CD4-positive, CD25-positive, alpha-beta regulatory T cell (primary cell): ENCODE data around the gene ABL2. TPM values are rescaled to one million over a fixed set of nuclear protein-coding genes. Genes with fewer than 3 reads are reported as not detected.
"Not testable (repeated sequence)": the region's sequence is repeated elsewhere in the genome, so short reads cannot be mapped to it uniquely, and the experiment has no call there.

Source experiments
- ATAC-seq, 2 donors: fragments of 150-1000 bp; cut with Tn5 transposase; one replicate each; pipeline ENCODE4 v1.10.0; 2021; ENCODE audit warnings: low read depth in 2 of 2, moderate number of reproducible peaks in 2 of 2, moderate library complexity in 1 of 2
- DNase-seq, 3 donors: peaks; one replicate each; pipeline versions ENCODE4 v3.0.0 to v3.0.0-alpha.2; 2012 to 2022; ENCODE audit warnings: mixed read lengths in 1 of 3
- H3K27ac ChIP-seq: one replicate; pipeline ENCODE4 v1.7.0; 2013; ENCODE audit warnings: mild to moderate bottlenecking, low read length; ENCODE audit not compliant: insufficient read depth, poor library complexity, severe bottlenecking
- H3K27me3 ChIP-seq: one replicate; pipeline ENCODE4 v1.7.0; 2013; ENCODE audit warnings: low read length; ENCODE audit not compliant: control insufficient read depth, insufficient read depth
- H3K36me3 ChIP-seq: one replicate; pipeline ENCODE4 v1.7.0; 2013; ENCODE audit warnings: mild to moderate bottlenecking, low read length, moderate library complexity; ENCODE audit not compliant: control insufficient read depth, insufficient read depth
- H3K4me1 ChIP-seq: 2 replicates; pipeline ENCODE4 v1.7.0; 2013; ENCODE audit warnings: mild to moderate bottlenecking, low read length; ENCODE audit not compliant: insufficient read depth, control insufficient read depth, poor library complexity, severe bottlenecking
- H3K4me3 ChIP-seq: one replicate; pipeline ENCODE4 v1.7.0; 2013; ENCODE audit warnings: low read depth, mild to moderate bottlenecking, low read length, moderate library complexity
- H3K9me3 ChIP-seq, 2 experiments: 1 replicate in 1 of 2; 2 replicates in 1 of 2; pipeline ENCODE4 v1.7.0; 2013; ENCODE audit warnings: low read length in 2 of 2, mild to moderate bottlenecking in 1 of 2, moderate library complexity in 1 of 2; ENCODE audit not compliant: control insufficient read depth in 2 of 2
- H3K27ac Mint-ChIP-seq, 3 donors: one replicate each; pipeline ENCODE4 v1.8.0; 2020 to 2022; ENCODE audit warnings: mild to moderate bottlenecking in 3 of 3, mixed read lengths in 3 of 3, moderate library complexity in 2 of 3
- H3K27me3 Mint-ChIP-seq: one replicate; pipeline ENCODE4 v1.8.0; 2022; ENCODE audit warnings: mild to moderate bottlenecking, mixed read lengths
- H3K36me3 Mint-ChIP-seq: one replicate; pipeline ENCODE4 v1.8.0; 2020; ENCODE audit warnings: mixed read lengths
- H3K4me1 Mint-ChIP-seq, 4 donors: one replicate each; pipeline ENCODE4 v1.8.0; 2020 to 2022; ENCODE audit warnings: mixed read lengths in 4 of 4, mild to moderate bottlenecking in 1 of 4
- H3K4me3 Mint-ChIP-seq, 4 donors: one replicate each; pipeline ENCODE4 v1.8.0; 2020 to 2022; ENCODE audit warnings: mild to moderate bottlenecking in 4 of 4, mixed read lengths in 4 of 4, moderate library complexity in 3 of 4
- H3K9me3 Mint-ChIP-seq, 7 donors: one replicate each; pipeline ENCODE4 v1.8.0; 2020 to 2022; ENCODE audit warnings: mixed read lengths in 7 of 7, mild to moderate bottlenecking in 3 of 7, moderate library complexity in 2 of 7
- polyA plus RNA-seq, 4 donors: library from polyadenylated mRNA; unstranded; fragments of 300-500 nt; fragmentation: Illumina TruSeq; gene quantifications; one replicate each; pipeline ENCODE4 v1.2.3, GENCODE V29; 2021
- total RNA-seq: library from RNA; stranded (reverse); gene quantifications from one replicate; pipeline ENCODE4 v1.2.3, GENCODE V29; 2022

ABL2 gene
- total and polyA plus RNA-seq, 5 donors from 2014 or later, result 0.56 to 16.4 (median 1.1) TPM

- H3K9me3 Mint-ChIP-seq, result no peaks in the 10 kb centered on the region
- Histone ChIP-seq H3K9me3 (no peaks in the 10 kb centered on the region), H3K27ac (no peak overlapping the region), H3K4me1 (peaks cover 20% of the 10 kb centered on the region), H3K4me3 (no peak overlapping the region), H3K27me3 (no peaks in the 10 kb centered on the region), H3K36me3 (no peaks in the 10 kb centered on the region)
- H3K27ac Mint-ChIP-seq, result no peak overlapping the region
- H3K4me1 Mint-ChIP-seq, result peaks cover 16 to 30% (median 20%) of the 10 kb centered on the region in 4 donors
- peaks cover 5% of the 10 kb centered on the region for H3K36me3 Mint-ChIP-seq
- no peak for DNase-seq
- no peaks in the 10 kb centered on the region for H3K27me3 Mint-ChIP-seq
- H3K4me3 Mint-ChIP-seq, result peak overlapping the region in 1 of 4 donors; percentile 93
- ATAC-seq, result no peak
These were observed 2.4 kb upstream of the ABL2 start for GRCh38 chr1:179231923-179232322.

- Mint-ChIP-seq H3K27ac (peak overlapping the region in 1 of 3 donors; percentile 86), H3K4me1 (peaks cover 22 to 39% (median 26%) of the 10 kb centered on the region in 4 donors), H3K9me3 (no peaks in the 10 kb centered on the region), H3K27me3 (no peaks in the 10 kb centered on the region), H3K36me3 (peaks cover 5% of the 10 kb centered on the region), H3K4me3 (peak overlapping the region; percentile 93 to 97 (median 96))
- H3K4me3 ChIP-seq, result no peak overlapping the region
- no peaks in the 10 kb centered on the region for H3K9me3 ChIP-seq
- DNase-seq (no peak), ATAC-seq (no peak)
- H3K27me3 ChIP-seq, result no peaks in the 10 kb centered on the region
- H3K36me3 ChIP-seq, result no peaks in the 10 kb centered on the region
- H3K27ac ChIP-seq, result no peak overlapping the region
- peaks cover 20% of the 10 kb centered on the region for H3K4me1 ChIP-seq
These were observed 1.2 kb upstream of the ABL2 start for GRCh38 chr1:179230721-179231120.

DNA sequence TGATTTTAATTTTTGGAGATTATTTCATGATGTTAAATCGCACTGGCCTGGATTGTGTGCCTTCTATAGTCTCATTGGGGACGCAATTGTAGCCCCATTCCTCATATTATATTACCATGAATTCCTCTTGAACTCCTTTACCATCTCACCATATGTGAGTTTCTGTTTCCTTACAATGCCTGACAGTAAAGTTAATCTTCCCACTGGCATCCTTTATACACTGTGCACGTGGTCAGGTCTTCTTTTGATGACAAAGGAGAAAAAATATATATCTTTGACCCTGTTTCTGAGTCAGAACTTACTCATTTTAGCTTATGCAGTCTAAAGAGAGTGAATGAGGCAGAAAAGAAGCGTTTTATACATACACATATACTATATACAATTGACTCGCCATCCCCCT, 774 bp upstream of the ABL2 start:
- H3K36me3 ChIP-seq, result no peaks in the 10 kb centered on the region
- H3K9me3 ChIP-seq, result no peaks in the 10 kb centered on the region
- peaks cover 20% of the 10 kb centered on the region for H3K4me1 ChIP-seq
- Mint-ChIP-seq H3K4me1 (peaks cover 22 to 43% (median 27%) of the 10 kb centered on the region in 4 donors), H3K4me3 (peak overlapping the region; percentile 93 to 97 (median 96)), H3K27me3 (no peaks in the 10 kb centered on the region), H3K27ac (peak overlapping the region; percentile 0 to 93 (median 86)), H3K36me3 (peaks cover 5% of the 10 kb centered on the region), H3K9me3 (no peaks in the 10 kb centered on the region)
- no peaks in the 10 kb centered on the region for H3K27me3 ChIP-seq
- peak overlapping the region; percentile 57 for H3K27ac ChIP-seq
- no peak for DNase-seq
- no peak for ATAC-seq
- peak overlapping the region; percentile 32 for H3K4me3 ChIP-seq

- ATAC-seq (peak in 1 of 2 donors; percentile 4), DNase-seq (peak; percentile 1 to 15 (median 4))
- Histone ChIP-seq H3K4me3 (peak overlapping the region; percentile 90), H3K27me3 (no peaks in the 10 kb centered on the region), H3K9me3 (no peaks in the 10 kb centered on the region), H3K4me1 (peaks cover 20% of the 10 kb centered on the region), H3K36me3 (no peaks in the 10 kb centered on the region), H3K27ac (no peak overlapping the region)
- Mint-ChIP-seq H3K4me3 (peak overlapping the region; percentile 90 to 95 (median 94)), H3K36me3 (peaks cover 5% of the 10 kb centered on the region), H3K4me1 (peaks cover 22 to 43% (median 28%) of the 10 kb centered on the region in 4 donors), H3K27ac (peak overlapping the region; percentile 77 to 85 (median 83)), H3K27me3 (no peaks in the 10 kb centered on the region), H3K9me3 (no peaks in the 10 kb centered on the region)
These were observed 679 bp downstream of the ABL2 start for GRCh38 chr1:179228783-179229213.

- Histone ChIP-seq H3K9me3 (no peaks in the 10 kb centered on the region), H3K27me3 (no peaks in the 10 kb centered on the region), H3K4me3 (no peak overlapping the region), H3K4me1 (peaks cover 20% of the 10 kb centered on the region), H3K27ac (no peak overlapping the region), H3K36me3 (no peaks in the 10 kb centered on the region)
- DNase-seq (no peak), ATAC-seq (no peak)
- Mint-ChIP-seq H3K4me3 (peak overlapping the region; percentile 8 to 94 (median 70)), H3K9me3 (no peaks in the 10 kb centered on the region), H3K4me1 (peaks cover 22 to 46% (median 29%) of the 10 kb centered on the region in 4 donors), H3K36me3 (peaks cover 8% of the 10 kb centered on the region), H3K27me3 (no peaks in the 10 kb centered on the region), H3K27ac (peak overlapping the region in 2 of 3 donors; percentile 1 to 6)
These were observed 2.7 kb downstream of the ABL2 start for GRCh38 chr1:179226738-179227137.

GRCh38 chr1:179224466-179224865, 5.0 kb downstream of the ABL2 start:
- Mint-ChIP-seq H3K36me3 (peaks cover 20% of the 10 kb centered on the region), H3K4me1 (peaks cover 17 to 45% (median 27%) of the 10 kb centered on the region in 4 donors)
- not testable (repeated sequence) for H3K27ac Mint-ChIP-seq, H3K27me3 ChIP-seq, DNase-seq, H3K9me3 ChIP-seq, H3K27ac ChIP-seq, H3K4me3 ChIP-seq, H3K9me3 Mint-ChIP-seq, H3K4me3 Mint-ChIP-seq, ATAC-seq, H3K27me3 Mint-ChIP-seq, H3K36me3 ChIP-seq
- peaks cover 10% of the 10 kb centered on the region for H3K4me1 ChIP-seq

DNA sequence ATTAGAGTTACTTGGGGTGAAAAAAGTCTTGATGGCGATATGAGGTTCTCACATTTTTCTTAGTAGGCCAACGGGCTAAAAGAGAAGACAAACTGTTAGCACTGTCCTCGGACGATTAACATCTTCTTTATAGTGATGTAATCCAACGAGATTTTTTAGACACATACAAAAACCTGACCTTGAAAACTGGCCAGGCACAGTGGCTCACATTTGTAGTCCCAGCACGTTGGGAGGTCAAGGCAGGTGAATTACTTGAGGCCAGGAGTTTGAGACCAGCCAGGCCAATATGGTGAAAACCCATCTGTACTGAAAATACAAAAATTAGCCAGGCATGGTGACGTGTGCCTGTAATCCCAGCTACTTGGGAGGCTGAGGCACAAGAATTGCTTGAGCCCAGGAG, 8.4 kb downstream of the ABL2 start:
- ATAC-seq, DNase-seq, H3K4me3 ChIP-seq, H3K4me1 ChIP-seq, H3K27me3 ChIP-seq, H3K9me3 Mint-ChIP-seq, H3K27ac ChIP-seq, H3K27ac Mint-ChIP-seq, H3K9me3 ChIP-seq, H3K4me3 Mint-ChIP-seq, H3K27me3 Mint-ChIP-seq, H3K36me3 ChIP-seq: not testable (repeated sequence)
- Mint-ChIP-seq H3K4me1 (peaks cover 6 to 30% (median 14%) of the 10 kb centered on the region in 4 donors), H3K36me3 (peaks cover 30% of the 10 kb centered on the region)

GRCh38 chr1:179217943-179218507, 11.5 kb downstream of the ABL2 start:
- no peak for ATAC-seq
- Mint-ChIP-seq H3K27ac (peak overlapping the region in 2 of 3 donors; percentile 43 to 78), H3K9me3 (no peaks in the 10 kb centered on the region), H3K4me3 (no peak overlapping the region), H3K36me3 (peaks cover 30% of the 10 kb centered on the region), H3K4me1 (peaks cover 6 to 33% (median 19%) of the 10 kb centered on the region in 4 donors), H3K27me3 (no peaks in the 10 kb centered on the region)
- no peaks in the 10 kb centered on the region for H3K27me3 ChIP-seq
- H3K4me3 ChIP-seq, result no peak overlapping the region
- H3K4me1 ChIP-seq, result no peaks in the 10 kb centered on the region
- peak in 1 of 3 donors; percentile 36 for DNase-seq
- H3K27ac ChIP-seq, result no peak overlapping the region
- H3K36me3 ChIP-seq, result peaks cover 8% of the 10 kb centered on the region
- H3K9me3 ChIP-seq, result no peaks in the 10 kb centered on the region
